HepG2 (cell line): ENCODE data around the gene SYNDIG1. TPM values are rescaled to one million over a fixed set of nuclear protein-coding genes. Genes with fewer than 3 reads are reported as not detected.

Source experiments
- ATAC-seq: fragments of 200-7000 bp; cut with Tn5 transposase; 3 replicates; pipeline ENCODE4 v1.9.1; 2020; ENCODE audit warnings: mild to moderate bottlenecking, moderate library complexity
- BruUV-seq: library from RNA; stranded (reverse); fragments of 400-500 nt; replicated peaks from 2 replicates; lab custom pipeline; 2021; lab: Mats Ljungman, UMichigan
- CTCF ChIA-PET: fragments of 300-600 bp; formaldehyde crosslinking; extraction: SDS; loops from one replicate; lab custom pipeline; 2021; ENCODE audit warnings: low total read pairs, inconsistent platforms, low intra/inter-chr PET ratio; lab: Yijun Ruan, JAX
- POLR2A ChIA-PET: fragments of 350-600 bp; sonication (Branson Sonifier 250); formaldehyde crosslinking; loops from one replicate; lab custom pipeline; 2020; ENCODE audit warnings: antibody characterized with exemption, inconsistent platforms; lab: Yijun Ruan, JAX
- DNase-seq: peaks from one replicate; pipeline ENCODE4 v3.0.0-alpha.2; 2015; ENCODE audit warnings: low spot score
- FAIRE-seq: peaks from 3 replicates; lab custom pipeline; 2011; peaks lifted over from hg19 to GRCh38; lab: Jason Lieb, UNC
- H2AFZ ChIP-seq: one replicate; pipeline ENCODE4 v1.6.1; 2011; ENCODE audit warnings: low read length, inconsistent platforms
- H3K27ac ChIP-seq: fragments of 300-600 bp; 3 replicates; pipeline ENCODE4 v1.8.0; 2011; ENCODE audit warnings: mixed run types, mild to moderate bottlenecking, mixed read lengths, low read length, inconsistent platforms; ENCODE audit not compliant: insufficient read depth; ENCODE audit errors: extremely low read length
- H3K27me3 ChIP-seq, 2 experiments: fragments of 200-600 bp in 1 of 2; 2 replicates in 1 of 2; 3 replicates in 1 of 2; pipeline versions ENCODE4 v1.6.0 to v1.8.0; 2011; ENCODE audit warnings: low read length in 2 of 2, mild to moderate bottlenecking in 2 of 2, moderate library complexity in 2 of 2, inconsistent platforms in 1 of 2; ENCODE audit not compliant: insufficient read depth in 2 of 2, control insufficient read depth in 1 of 2
- H3K36me3 ChIP-seq, 2 experiments: fragments of 200-600 bp in 1 of 2; replicated peaks in 1 of 2; 2 replicates in 1 of 2; 3 replicates in 1 of 2; pipeline versions ENCODE4 v1.5.1 to v1.8.0; 2011; ENCODE audit warnings: low read length in 2 of 2, inconsistent platforms in 1 of 2; ENCODE audit not compliant: insufficient read depth in 2 of 2, control insufficient read depth in 1 of 2
- H3K4me1 ChIP-seq: 2 replicates; pipeline ENCODE4 v1.5.1; 2012; ENCODE audit warnings: low read length, inconsistent platforms; ENCODE audit not compliant: insufficient read depth
- H3K4me2 ChIP-seq: 2 replicates; pipeline ENCODE4 v1.6.0; 2011; ENCODE audit warnings: low read depth, low read length, inconsistent platforms
- H3K4me3 ChIP-seq, 3 experiments: fragments of 200-600 bp in 1 of 3; sonication (generic), shearing (Covaris generic) in 1 of 3; replicated peaks in 1 of 3; 2 replicates each; pipeline ENCODE4 v1.5.1; 2011 to 2016; ENCODE audit warnings: low read length in 3 of 3, inconsistent platforms in 2 of 3, low read depth in 2 of 3, mild to moderate bottlenecking in 2 of 3, control low read depth in 1 of 3, mixed read lengths in 1 of 3; ENCODE audit not compliant: insufficient read depth in 1 of 3
- H3K79me2 ChIP-seq: one replicate; pipeline ENCODE4 v1.6.1; 2011; ENCODE audit warnings: low read length, inconsistent platforms; ENCODE audit not compliant: insufficient read depth
- H3K9ac ChIP-seq: 2 replicates; pipeline ENCODE4 v1.6.0; 2011; ENCODE audit warnings: mild to moderate bottlenecking, low read depth, low read length, inconsistent platforms; ENCODE audit not compliant: insufficient read depth
- H3K9me3 ChIP-seq: 2 replicates; pipeline ENCODE4 v1.5.1; 2012; ENCODE audit warnings: mild to moderate bottlenecking, low read length
- H4K20me1 ChIP-seq: 2 replicates; pipeline ENCODE4 v1.6.0; 2011; ENCODE audit warnings: inconsistent platforms, mild to moderate bottlenecking, low read length, moderate library complexity; ENCODE audit not compliant: insufficient read depth
- ATF7 ChIP-seq, 2 experiments: fragments of 450-650 bp in 1 of 2; sonication (generic) in 1 of 2; formaldehyde crosslinking in 1 of 2; IDR thresholded peaks; 2 replicates each; pipeline versions ENCODE4 v1.4.0 to v1.6.1; 2016 to 2020; ENCODE audit warnings: antibody characterized with exemption in 1 of 2, mild to moderate bottlenecking in 1 of 2, missing genetic modification reagents in 1 of 2
- CREB1 ChIP-seq, 2 experiments: fragments of 450-650 bp in 1 of 2; IDR thresholded peaks; 2 replicates each; pipeline ENCODE4 v1.6.1; 2016 to 2017; ENCODE audit warnings: control low read depth in 1 of 2, mild to moderate bottlenecking in 1 of 2, missing compliant biosample characterization in 1 of 2, missing genetic modification characterization in 1 of 2
- EZH2 ChIP-seq: conservative IDR thresholded peaks from 2 replicates; pipeline ENCODE4 v1.6.1; 2012; ENCODE audit warnings: mild to moderate bottlenecking, low read depth, low read length, moderate library complexity
- HNRNPH1 ChIP-seq: fragments of 200-400 bp; formaldehyde crosslinking; optimal IDR thresholded peaks from 2 replicates; pipeline ENCODE3; 2017; ENCODE audit warnings: mild to moderate bottlenecking, low read depth, low read length
- SP5 ChIP-seq: IDR thresholded peaks from 2 replicates; pipeline ENCODE4 v1.6.1; 2016; ENCODE audit warnings: low read depth, borderline replicate concordance
- TFAP4 ChIP-seq: sonication (generic); IDR thresholded peaks from 2 replicates; pipeline ENCODE4 v1.6.1; 2016; ENCODE audit warnings: low read depth, borderline replicate concordance
- ZNF7 ChIP-seq: IDR thresholded peaks from 2 replicates; pipeline ENCODE4 v1.6.1; 2016; ENCODE audit warnings: missing biosample characterization, missing genetic modification reagents
- ZNF83 ChIP-seq: sonication (generic); formaldehyde crosslinking; IDR thresholded peaks from 2 replicates; pipeline ENCODE4 v1.4.0; 2020; ENCODE audit warnings: missing genetic modification reagents, mild to moderate bottlenecking, borderline replicate concordance
- WGBS: methylation state at CpG from one replicate; pipeline ENCODE4 v1.1.6; 2017; ENCODE audit warnings: low lambda C conversion rate; 5-methylcytosine and 5-hydroxymethylcytosine counted together
- in situ Hi-C: cut with HindIII; loops from 2 replicates; pipeline ENCODE4 v1.10.0; 2017; ENCODE audit warnings: low pct_unique_long_range_greater_than_20kb; ENCODE audit not compliant: extremely low pct_ligation_motif_present
- intact Hi-C: fragments of 100-400 bp; cut with micrococcal nuclease; formaldehyde crosslinking; loops from one replicate; pipeline ENCODE4 v1.10.0; 2022; ENCODE audit not compliant: unreplicated experiment
- polyA plus RNA-seq, 8 experiments: library from polyadenylated mRNA; depleted of rRNA in 3 of 8; stranded (reverse) in 7 of 8; unstranded in 1 of 8; fragments of >200 nt; fragmentation: Illumina TruSeq in 4 of 8; extraction: Trizol in 4 of 8; gene quantifications; 2 replicates each; pipeline versions ENCODE4 v1.2.1 to v1.2.3, GENCODE V29; 2011 to 2016; ENCODE audit warnings: low read depth in 4 of 8, missing spikeins in 1 of 8, mixed read lengths in 1 of 8; ENCODE audit not compliant: insufficient read depth in 1 of 8
- total RNA-seq, 5 experiments: library from RNA; depleted of rRNA; stranded (reverse); fragments of >200 nt; fragmentation: Illumina TruSeq; extraction: Trizol; gene quantifications; 2 replicates each; pipeline ENCODE4 v1.2.3, GENCODE V29; 2016; ENCODE audit warnings: low read depth in 1 of 5

Gene SYNDIG1
- total and polyA plus RNA-seq, 2 of the 13 experiments (the other 11 are each of a cell fraction or from before 2014, with no cell fraction given) = not detected

- no peaks in the 10 kb centered on the region for H3K9me3 ChIP-seq
- in situ Hi-C loops (no loop called here), intact Hi-C loops (no loop called here)
- no peaks in the 10 kb centered on the region for H3K36me3 ChIP-seq
- WGBS = 7% methylated on average over 3 of the region's 3 CpGs
- ChIA-PET POLR2A (no interaction called here), CTCF (no interaction called here)
- H3K9ac ChIP-seq = no peak overlapping the region
- H3K79me2 ChIP-seq = no peaks in the 10 kb centered on the region
- H3K27me3 ChIP-seq = peaks cover 11 to 60% of the 10 kb centered on the region in 2 experiments; a peak in 3 of 5 replicates
- no peak for TF ChIP-seq TFAP4
- TF ChIP-seq ATF7 (IDR thresholded peaks at IDR 0.05) = peak; percentile 93
- TF ChIP-seq ATF7 (CRISPR knock-in tag; IDR thresholded peaks at IDR 0.05) = no peak
- no peak for TF ChIP-seq SP5 (CRISPR knock-in tag)
- peak; percentile 97 for TF ChIP-seq CREB1 (IDR thresholded peaks at IDR 0.05)
- no peak for TF ChIP-seq CREB1 (CRISPR knock-in tag; IDR thresholded peaks at IDR 0.05)
- no peak for TF ChIP-seq HNRNPH1
- TF ChIP-seq ZNF7 (CRISPR knock-in tag) = peak; percentile 54; the same call in 1 of the 2 replicates
- H4K20me1 ChIP-seq = no peaks in the 10 kb centered on the region
- no peak overlapping the region for H3K4me2 ChIP-seq
- no peaks in the 10 kb centered on the region for H3K4me1 ChIP-seq
- no peak for ATAC-seq
- DNase-seq = no peak
- H3K4me3 ChIP-seq = no peak overlapping the region
- no peak overlapping the region for H2AFZ ChIP-seq
- no peak for FAIRE-seq
- H3K27ac ChIP-seq = no peak overlapping the region
- BruUV-seq = no TSS peak
Observed at GRCh38 chr20:24465730-24466129, 3.7 kb upstream of the SYNDIG1 start.

- in situ Hi-C loops = no loop called here
- Histone ChIP-seq H3K27me3 (peaks cover 15 to 80% of the 10 kb centered on the region in 2 experiments; a peak in 4 of 5 replicates), H2AFZ (no peak overlapping the region), H3K4me3 (no peak overlapping the region), H3K4me1 (no peaks in the 10 kb centered on the region), H3K36me3 (no peaks in the 10 kb centered on the region), H3K4me2 (no peak overlapping the region), H3K79me2 (no peaks in the 10 kb centered on the region), H4K20me1 (no peaks in the 10 kb centered on the region), H3K27ac (no peak overlapping the region), H3K9me3 (no peaks in the 10 kb centered on the region), H3K9ac (no peak overlapping the region)
- ATAC-seq (no peak), FAIRE-seq (no peak), DNase-seq (no peak)
- intact Hi-C loops = no loop called here
- TF ChIP-seq EZH2 = peak; percentile 79; the same call in 1 of the 2 replicates
- TF ChIP-seq ZNF83 (CRISPR knock-in tag) = no peak
- ChIA-PET CTCF (no interaction called here), POLR2A (no interaction called here)
- 40% methylated on average over 23 of the region's 23 CpGs for WGBS
- BruUV-seq = no TSS peak
Observed at GRCh38 chr20:24468401-24469115, 871 bp upstream of the SYNDIG1 start.
